NCI-H2171 (cell line): Measurements from ENCODE around the gene MTMR12.

ENCODE experiments used
- DNase-seq: peaks from one replicate; lab custom pipeline; 2025; lab: John Stamatoyannopoulos, UW

The MTMR12 gene

GRCh38 chr5:32190095-32190494 lies 122.6 kb downstream of the MTMR12 start:
- DNase-seq = no peak

GRCh38 chr5:32187675-32188074 lies 125.1 kb downstream of the MTMR12 start:
- no peak for DNase-seq

DNA sequence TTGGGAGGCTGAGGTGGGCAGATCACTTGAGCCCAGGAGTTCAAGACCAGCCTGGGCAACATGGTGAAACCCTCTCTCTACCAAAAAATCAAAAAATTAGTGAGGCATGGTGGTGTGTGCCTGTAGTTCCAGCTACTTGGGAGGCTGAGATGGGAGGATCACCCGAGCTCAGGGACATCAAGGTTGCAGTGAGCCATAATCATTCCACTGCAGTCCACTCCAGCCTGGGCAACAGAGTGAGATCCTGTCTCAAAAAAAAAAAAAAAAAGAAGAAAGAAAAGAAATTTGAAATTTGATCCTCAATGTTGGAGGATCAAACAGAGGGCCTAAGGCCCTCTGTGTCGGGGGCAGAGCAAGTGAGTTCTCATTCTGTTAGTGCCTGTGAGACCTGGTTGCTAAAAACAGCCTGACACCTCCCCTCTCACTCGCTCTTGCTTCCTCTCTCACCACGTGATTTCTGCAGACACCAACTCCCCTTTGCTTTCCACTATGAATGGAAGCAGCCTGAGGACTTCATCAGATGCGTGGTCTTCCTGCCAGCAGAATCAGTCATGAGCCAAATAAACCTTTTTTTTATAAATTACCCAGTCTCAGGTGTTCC lies 130.2 kb downstream of the MTMR12 start:
- DNase-seq = no peak
